Osteocyte (in vitro differentiated cells): ENCODE data around the gene RPTOR. TPM values are rescaled to one million over a fixed set of nuclear protein-coding genes. Genes with fewer than 3 reads are reported as not detected.
A peak's percentile ranks its signal among the peaks of the same experiment; 100 is the strongest.
"Not testable (repeated sequence)": the region's sequence is repeated elsewhere in the genome, so short reads cannot be mapped to it uniquely, and the experiment has no call there.

ENCODE experiments used
- DNase-seq: peaks from one replicate; pipeline ENCODE4 v3.0.0; 2021; ENCODE audit warnings: mixed read lengths; ENCODE audit not compliant: unreplicated experiment; ENCODE audit errors: extremely low spot score
- H3K27ac Mint-ChIP-seq: one replicate; pipeline ENCODE4 v1.8.0; 2021; ENCODE audit warnings: mild to moderate bottlenecking, mixed read lengths; ENCODE audit not compliant: unreplicated experiment
- H3K27me3 Mint-ChIP-seq: one replicate; pipeline ENCODE4 v1.8.0; 2021; ENCODE audit warnings: mixed read lengths; ENCODE audit not compliant: unreplicated experiment
- H3K36me3 Mint-ChIP-seq: one replicate; pipeline ENCODE4 v1.8.0; 2021; ENCODE audit warnings: mixed read lengths; ENCODE audit not compliant: unreplicated experiment
- H3K4me1 Mint-ChIP-seq: one replicate; pipeline ENCODE4 v1.8.0; 2021; ENCODE audit warnings: mixed read lengths; ENCODE audit not compliant: unreplicated experiment
- H3K4me3 Mint-ChIP-seq: one replicate; pipeline ENCODE4 v1.8.0; 2021; ENCODE audit warnings: mild to moderate bottlenecking, moderate library complexity, mixed read lengths; ENCODE audit not compliant: unreplicated experiment
- H3K9me3 Mint-ChIP-seq: one replicate; pipeline ENCODE4 v1.8.0; 2021; ENCODE audit warnings: mixed read lengths; ENCODE audit not compliant: unreplicated experiment
- CTCF ChIP-seq: fragments of 200-600 bp; sonication (generic); IDR thresholded peaks from 2 replicates; pipeline ENCODE4 v1.5.0; 2021; ENCODE audit warnings: antibody characterized with exemption, mild to moderate bottlenecking, moderate library complexity
- total RNA-seq: library from RNA; stranded (reverse); gene quantifications from 2 replicates; pipeline ENCODE4 v1.2.1, GENCODE V29; 2021

The RPTOR gene
- total RNA-seq, 1 donor from 2014 or later, result 36.0 TPM

GRCh38 chr17:80761110-80761871 lies 216.7 kb downstream of the RPTOR start:
- Mint-ChIP-seq H3K4me1 (peaks cover 36% of the 10 kb centered on the region), H3K4me3 (peak overlapping the region; percentile 64)
- DNase-seq, result no peak

GRCh38 chr17:80762076-80762475 lies 217.4 kb downstream of the RPTOR start:
- TF ChIP-seq CTCF, result no peak
- H3K36me3 Mint-ChIP-seq, result no peaks in the 10 kb centered on the region
- peak overlapping the region; percentile 64 for H3K4me3 Mint-ChIP-seq
- peaks cover 36% of the 10 kb centered on the region for H3K4me1 Mint-ChIP-seq
- no peaks in the 10 kb centered on the region for H3K9me3 Mint-ChIP-seq
- peak overlapping the region; percentile 92 for H3K27ac Mint-ChIP-seq
- no peaks in the 10 kb centered on the region for H3K27me3 Mint-ChIP-seq
- DNase-seq, result no peak

More at GRCh38 chr17:80761110-80761871, 216.7 kb downstream of the RPTOR start:
- Mint-ChIP-seq H3K36me3 (peaks cover 1% of the 10 kb centered on the region), H3K9me3 (no peaks in the 10 kb centered on the region), H3K27ac (peak overlapping the region; percentile 92), H3K27me3 (no peaks in the 10 kb centered on the region)
- TF ChIP-seq CTCF, result no peak

GRCh38 chr17:80763293-80763867 lies 218.7 kb downstream of the RPTOR start:
- peaks cover 36% of the 10 kb centered on the region for H3K4me1 Mint-ChIP-seq
- H3K27ac Mint-ChIP-seq, result no peak overlapping the region
- no peak for DNase-seq
- no peaks in the 10 kb centered on the region for H3K9me3 Mint-ChIP-seq
- H3K36me3 Mint-ChIP-seq, result no peaks in the 10 kb centered on the region
- no peaks in the 10 kb centered on the region for H3K27me3 Mint-ChIP-seq
- no peak for TF ChIP-seq CTCF
- no peak overlapping the region for H3K4me3 Mint-ChIP-seq

- peaks cover 30% of the 10 kb centered on the region for H3K4me1 Mint-ChIP-seq
- H3K4me3 Mint-ChIP-seq, H3K9me3 Mint-ChIP-seq, H3K27ac Mint-ChIP-seq, DNase-seq, H3K36me3 Mint-ChIP-seq, H3K27me3 Mint-ChIP-seq: not testable (repeated sequence)
These were observed 220.0 kb downstream of the RPTOR start for GRCh38 chr17:80764627-80765145.

- Mint-ChIP-seq H3K27ac (peak overlapping the region; percentile 23), H3K4me3 (no peak overlapping the region), H3K4me1 (peaks cover 23% of the 10 kb centered on the region), H3K36me3 (peaks cover 4% of the 10 kb centered on the region), H3K9me3 (no peaks in the 10 kb centered on the region), H3K27me3 (no peaks in the 10 kb centered on the region)
- TF ChIP-seq CTCF, result no peak
- DNase-seq, result no peak
These were observed 220.8 kb downstream of the RPTOR start for GRCh38 chr17:80765241-80765961.
